Mesothelial cell of epicardium (in vitro differentiated cells): ENCODE data around the gene DAB2IP. TPM values are rescaled to one million over a fixed set of nuclear protein-coding genes. Genes with fewer than 3 reads are reported as not detected.

Source experiments
- DNase-seq, 2 experiments: peaks; one replicate each; pipeline ENCODE4 v3.0.0; 2021; ENCODE audit warnings: low spot score in 2 of 2; ENCODE audit not compliant: unreplicated experiment in 2 of 2
- H3K27ac Mint-ChIP-seq: 2 replicates; pipeline ENCODE4 v1.8.0; 2021; ENCODE audit warnings: mixed read lengths
- H3K27me3 Mint-ChIP-seq: 2 replicates; pipeline ENCODE4 v1.8.0; 2021; ENCODE audit warnings: low read depth, mixed read lengths
- H3K36me3 Mint-ChIP-seq: 2 replicates; pipeline ENCODE4 v1.8.0; 2021; ENCODE audit warnings: mixed read lengths
- H3K4me1 Mint-ChIP-seq: 2 replicates; pipeline ENCODE4 v1.8.0; 2021; ENCODE audit warnings: mixed read lengths
- H3K4me3 Mint-ChIP-seq: 2 replicates; pipeline ENCODE4 v1.8.0; 2021; ENCODE audit warnings: mild to moderate bottlenecking, moderate library complexity, mixed read lengths
- H3K9me3 Mint-ChIP-seq: 2 replicates; pipeline ENCODE4 v1.8.0; 2021; ENCODE audit warnings: mixed read lengths
- CTCF ChIP-seq: fragments of 200-600 bp; sonication (generic); IDR thresholded peaks from one replicate; pipeline ENCODE4 v1.5.0; 2021; ENCODE audit warnings: antibody characterized with exemption; ENCODE audit not compliant: unreplicated experiment
- total RNA-seq: library from RNA; stranded (reverse); gene quantifications from 3 replicates; pipeline ENCODE4 v1.2.1, GENCODE V29; 2021

Gene DAB2IP
- total RNA-seq, 1 donor from 2014 or later: 75.7 TPM

- TF ChIP-seq CTCF: no peak
- Mint-ChIP-seq H3K9me3 (no peaks in the 10 kb centered on the region), H3K36me3 (no peaks in the 10 kb centered on the region), H3K4me3 (no peak overlapping the region), H3K27ac (no peak overlapping the region), H3K4me1 (peaks cover 12% of the 10 kb centered on the region), H3K27me3 (peaks cover 15% of the 10 kb centered on the region)
- DNase-seq: no peak
These were observed 169.0 kb downstream of the DAB2IP start for GRCh38 chr9:121820286-121821005.

GRCh38 chr9:121821326-121821725, 169.9 kb downstream of the DAB2IP start:
- Mint-ChIP-seq H3K4me3 (no peak overlapping the region), H3K9me3 (no peaks in the 10 kb centered on the region), H3K27me3 (peaks cover 15% of the 10 kb centered on the region), H3K4me1 (peaks cover 10% of the 10 kb centered on the region), H3K36me3 (no peaks in the 10 kb centered on the region), H3K27ac (no peak overlapping the region)
- DNase-seq: no peak
- TF ChIP-seq CTCF: no peak

- peaks cover 10% of the 10 kb centered on the region for H3K4me1 Mint-ChIP-seq
- DNase-seq: no peak
- H3K4me3 Mint-ChIP-seq: no peak overlapping the region
- H3K27ac Mint-ChIP-seq: no peak overlapping the region
- TF ChIP-seq CTCF: no peak
- H3K27me3 Mint-ChIP-seq: peaks cover 11% of the 10 kb centered on the region
- no peaks in the 10 kb centered on the region for H3K36me3 Mint-ChIP-seq
- H3K9me3 Mint-ChIP-seq: no peaks in the 10 kb centered on the region
These were observed 171.0 kb downstream of the DAB2IP start for GRCh38 chr9:121822093-121823085.

- DNase-seq: no peak
- H3K27me3 Mint-ChIP-seq: peaks cover 4% of the 10 kb centered on the region
These were observed 172.2 kb downstream of the DAB2IP start for GRCh38 chr9:121823451-121824169.

More at GRCh38 chr9:121823451-121824169, 172.2 kb downstream of the DAB2IP start:
- no peak for TF ChIP-seq CTCF
- H3K27ac Mint-ChIP-seq: no peak overlapping the region
- H3K9me3 Mint-ChIP-seq: no peaks in the 10 kb centered on the region
- H3K4me1 Mint-ChIP-seq: peaks cover 10% of the 10 kb centered on the region
- no peak overlapping the region for H3K4me3 Mint-ChIP-seq
- H3K36me3 Mint-ChIP-seq: no peaks in the 10 kb centered on the region
